ENCODE data around the gene ANKRD63.

The ANKRD63 gene

GRCh38 chr15:40322531-40323238 lies 39.8 kb upstream of the ANKRD63 start:
- no peaks in the 10 kb centered on the region for H3K36me3 ChIP-seq (ENCODE audit: control insufficient read depth, low read length)
- peak overlapping the region; percentile 70 for H3K4me2 ChIP-seq (ENCODE audit: low read length)
- H3K9me3 ChIP-seq (ENCODE audit: control insufficient read depth, insufficient read depth, low read length), result no peaks in the 10 kb centered on the region
- no peaks in the 10 kb centered on the region for H3K9me2 ChIP-seq (replicated peaks; ENCODE audit: control insufficient read depth, low read length)
- H3K27ac ChIP-seq (ENCODE audit: low read depth, low read length), result no peak overlapping the region
- no peaks in the 10 kb centered on the region for H4K20me1 ChIP-seq (ENCODE audit: control insufficient read depth, insufficient read depth, low read depth, low read length)
- H3K4me1 ChIP-seq (ENCODE audit: control insufficient read depth, low read length), result peaks cover 27% of the 10 kb centered on the region
- H3F3A ChIP-seq (ENCODE audit: control insufficient read depth, insufficient read depth), result peaks cover 11% of the 10 kb centered on the region
- no peaks in the 10 kb centered on the region for H3K79me2 ChIP-seq (ENCODE audit: control insufficient read depth, low read length)
- peak overlapping the region; percentile 57 for H3K4me3 ChIP-seq (ENCODE audit: low read length)
- TF ChIP-seq CTCF (IDR thresholded peaks at IDR 0.05; ENCODE audit: low read depth, low read length, poor library complexity, severe bottlenecking), result no peak
- TF ChIP-seq EZH2phosphoT487 (IDR thresholded peaks at IDR 0.05; ENCODE audit: borderline replicate concordance, low read length), result no peak
- H3K27me3 ChIP-seq (ENCODE audit: control insufficient read depth, low read length), result peaks cover 17% of the 10 kb centered on the region

GRCh38 chr15:40320931-40321371 lies 38.1 kb upstream of the ANKRD63 start:
- peak; percentile 92 for TF ChIP-seq CTCF (IDR thresholded peaks at IDR 0.05; ENCODE audit: low read depth, low read length, poor library complexity, severe bottlenecking)
- TF ChIP-seq EZH2phosphoT487 (IDR thresholded peaks at IDR 0.05; ENCODE audit: borderline replicate concordance, low read length), result no peak

GRCh38 chr15:40320409-40320808 lies 37.5 kb upstream of the ANKRD63 start:
- H3K9me3 ChIP-seq (ENCODE audit: control insufficient read depth, insufficient read depth, low read length), result no peaks in the 10 kb centered on the region
- peaks cover 39% of the 10 kb centered on the region for H3K27me3 ChIP-seq (ENCODE audit: control insufficient read depth, low read length)
- peaks cover 8% of the 10 kb centered on the region for H3F3A ChIP-seq (ENCODE audit: control insufficient read depth, insufficient read depth)
- no peaks in the 10 kb centered on the region for H3K36me3 ChIP-seq (ENCODE audit: control insufficient read depth, low read length)
- H3K79me2 ChIP-seq (ENCODE audit: control insufficient read depth, low read length), result no peaks in the 10 kb centered on the region
- no peaks in the 10 kb centered on the region for H3K9me2 ChIP-seq (replicated peaks; ENCODE audit: control insufficient read depth, low read length)
- H3K4me2 ChIP-seq (ENCODE audit: low read length), result no peak overlapping the region
- no peaks in the 10 kb centered on the region for H4K20me1 ChIP-seq (ENCODE audit: control insufficient read depth, insufficient read depth, low read depth, low read length)
- H3K27ac ChIP-seq (ENCODE audit: low read depth, low read length), result no peak overlapping the region
- TF ChIP-seq CTCF (IDR thresholded peaks at IDR 0.05; ENCODE audit: low read depth, low read length, poor library complexity, severe bottlenecking) (no peak), EZH2phosphoT487 (IDR thresholded peaks at IDR 0.05; ENCODE audit: borderline replicate concordance, low read length) (no peak)
- peaks cover 21% of the 10 kb centered on the region for H3K4me1 ChIP-seq (ENCODE audit: control insufficient read depth, low read length)
- H3K4me3 ChIP-seq (ENCODE audit: low read length), result no peak overlapping the region

More at GRCh38 chr15:40320931-40321371, 38.1 kb upstream of the ANKRD63 start:
- Histone ChIP-seq H3K4me3 (ENCODE audit: low read length) (no peak overlapping the region), H3F3A (ENCODE audit: control insufficient read depth, insufficient read depth) (peaks cover 11% of the 10 kb centered on the region), H3K9me2 (replicated peaks; ENCODE audit: control insufficient read depth, low read length) (no peaks in the 10 kb centered on the region), H3K9me3 (ENCODE audit: control insufficient read depth, insufficient read depth, low read length) (no peaks in the 10 kb centered on the region), H3K79me2 (ENCODE audit: control insufficient read depth, low read length) (no peaks in the 10 kb centered on the region), H3K27ac (ENCODE audit: low read depth, low read length) (no peak overlapping the region), H3K36me3 (ENCODE audit: control insufficient read depth, low read length) (no peaks in the 10 kb centered on the region), H4K20me1 (ENCODE audit: control insufficient read depth, insufficient read depth, low read depth, low read length) (no peaks in the 10 kb centered on the region), H3K4me1 (ENCODE audit: control insufficient read depth, low read length) (peaks cover 26% of the 10 kb centered on the region), H3K27me3 (ENCODE audit: control insufficient read depth, low read length) (peaks cover 34% of the 10 kb centered on the region), H3K4me2 (ENCODE audit: low read length) (no peak overlapping the region)
